Smooth muscle cell (in vitro differentiated cells): Measurements from ENCODE around the gene GRHL3. TPM values are rescaled to one million over a fixed set of nuclear protein-coding genes. Genes with fewer than 3 reads are reported as not detected.

Source experiments
- DNase-seq: peaks from one replicate; lab custom pipeline; 2025; ENCODE audit not compliant: unreplicated experiment; lab: John Stamatoyannopoulos, UW
- H2AFZ ChIP-seq: fragments of 200-600 bp; sonication (generic); 2 replicates; pipeline ENCODE4 v1.6.0; 2016; ENCODE audit warnings: antibody characterized with exemption, low read depth, mild to moderate bottlenecking
- H3F3A ChIP-seq: fragments of 200-600 bp; sonication (generic); 2 replicates; pipeline ENCODE4 v1.6.0; 2017; ENCODE audit warnings: antibody characterized with exemption, low read depth
- H3K27ac ChIP-seq: fragments of 200-600 bp; sonication (generic); 2 replicates; pipeline ENCODE4 v1.5.1; 2016; ENCODE audit warnings: low read depth, mild to moderate bottlenecking
- H3K27me3 ChIP-seq: fragments of 200-600 bp; sonication (generic); 2 replicates; pipeline ENCODE4 v1.6.1; 2016; ENCODE audit warnings: low read depth, mild to moderate bottlenecking
- H3K36me3 ChIP-seq: fragments of 200-600 bp; sonication (generic); 2 replicates; pipeline ENCODE4 v1.5.1; 2016; ENCODE audit warnings: low read depth
- H3K4me1 ChIP-seq: fragments of 200-600 bp; sonication (generic); 2 replicates; pipeline ENCODE4 v1.5.1; 2016; ENCODE audit warnings: low read depth
- H3K4me2 ChIP-seq: fragments of 200-600 bp; sonication (generic); 2 replicates; pipeline ENCODE4 v1.6.0; 2016; ENCODE audit warnings: mild to moderate bottlenecking
- H3K4me3 ChIP-seq: fragments of 200-600 bp; sonication (generic); 2 replicates; pipeline ENCODE4 v1.5.1; 2016; ENCODE audit warnings: mild to moderate bottlenecking
- H3K79me2 ChIP-seq: fragments of 200-600 bp; sonication (generic); 2 replicates; pipeline ENCODE4 v1.6.0; 2016; ENCODE audit warnings: low read depth, mild to moderate bottlenecking
- H3K9ac ChIP-seq: fragments of 200-600 bp; sonication (generic); 2 replicates; pipeline ENCODE4 v1.6.0; 2016; ENCODE audit warnings: low read depth
- H3K9me3 ChIP-seq: fragments of 200-600 bp; sonication (generic); replicated peaks from 2 replicates; pipeline ENCODE4 v1.5.1; 2016; ENCODE audit warnings: low read depth
- H4K20me1 ChIP-seq: fragments of 200-600 bp; sonication (generic); 2 replicates; pipeline ENCODE4 v1.6.0; 2016; ENCODE audit warnings: low read depth
- CTCF ChIP-seq: fragments of 200-600 bp; sonication (generic); IDR thresholded peaks from 2 replicates; pipeline ENCODE4 v1.5.1; 2017; ENCODE audit warnings: borderline replicate concordance, mild to moderate bottlenecking, antibody characterized with exemption; ENCODE audit not compliant: insufficient read depth, poor library complexity, severe bottlenecking
- WGBS: methylation state at CpG from one replicate; pipeline ENCODE4 v1.1.7; 2016; ENCODE audit warnings: low lambda C conversion rate; 5-methylcytosine and 5-hydroxymethylcytosine counted together
- polyA plus RNA-seq: library from polyadenylated mRNA; unstranded; fragments of >200 nt; fragmentation: Nextera tagmentation; extraction: Ambion mirVana; gene quantifications from 2 replicates; pipeline ENCODE4 v1.2.1, GENCODE V29; 2016
- total RNA-seq: library from RNA; depleted of rRNA; stranded (reverse); fragments of >200 nt; gene quantifications from 2 replicates; pipeline ENCODE4 v1.2.3, GENCODE V29; 2014

GRHL3 gene
- total and polyA plus RNA-seq, 2 experiments from 2014 or later = 0.87 to 10.5 TPM

- Histone ChIP-seq H3F3A (peaks cover 4% of the 10 kb centered on the region), H3K27me3 (no peaks in the 10 kb centered on the region), H3K9me3 (no peaks in the 10 kb centered on the region), H3K36me3 (no peaks in the 10 kb centered on the region), H3K79me2 (no peaks in the 10 kb centered on the region), H3K4me2 (no peak overlapping the region), H3K4me1 (peaks cover 13% of the 10 kb centered on the region), H3K4me3 (no peak overlapping the region), H3K27ac (no peak overlapping the region), H2AFZ (no peak overlapping the region), H3K9ac (no peak overlapping the region), H4K20me1 (no peaks in the 10 kb centered on the region)
- no peak for TF ChIP-seq CTCF
- DNase-seq = no peak
- 86% methylated on average over 6 of the region's 6 CpGs for WGBS
Observed at GRCh38 chr1:24324903-24325302, 5.7 kb downstream of the GRHL3 start.

- DNase-seq = no peak
- no peak overlapping the region for H2AFZ ChIP-seq
- WGBS = 95% methylated on average over 7 of the region's 7 CpGs
- no peaks in the 10 kb centered on the region for H3K9me3 ChIP-seq
- no peaks in the 10 kb centered on the region for H3K27me3 ChIP-seq
- TF ChIP-seq CTCF = no peak
- peaks cover 9% of the 10 kb centered on the region for H3F3A ChIP-seq
- no peaks in the 10 kb centered on the region for H3K79me2 ChIP-seq
- no peak overlapping the region for H3K4me2 ChIP-seq
- H3K4me3 ChIP-seq = no peak overlapping the region
- H3K36me3 ChIP-seq = no peaks in the 10 kb centered on the region
- no peaks in the 10 kb centered on the region for H4K20me1 ChIP-seq
- H3K27ac ChIP-seq = no peak overlapping the region
- peaks cover 20% of the 10 kb centered on the region for H3K4me1 ChIP-seq
- H3K9ac ChIP-seq = no peak overlapping the region
Observed at GRCh38 chr1:24325587-24326449, 6.7 kb downstream of the GRHL3 start.

DNA sequence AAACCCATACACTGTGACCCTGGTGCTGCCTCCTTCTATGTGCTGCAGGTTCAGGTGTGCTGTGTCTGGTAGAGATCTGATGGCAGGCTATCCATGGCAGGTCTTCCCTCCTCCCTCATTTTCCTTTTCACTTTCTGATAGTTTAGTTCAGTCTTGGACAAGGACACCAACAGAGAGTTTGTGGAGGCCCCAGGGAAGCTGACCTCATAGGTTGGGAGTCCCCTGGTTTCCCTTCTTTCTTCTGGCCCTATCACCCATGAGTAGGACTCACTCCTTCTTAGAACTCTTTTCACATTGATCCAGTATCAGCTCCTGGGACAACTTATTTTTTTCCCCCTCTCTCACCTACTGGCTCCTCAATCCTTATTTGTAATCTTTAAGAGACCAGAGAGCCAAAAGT is 8.3 kb downstream of the GRHL3 start:
- Histone ChIP-seq H3K27ac (no peak overlapping the region), H3K27me3 (no peaks in the 10 kb centered on the region), H3K79me2 (no peaks in the 10 kb centered on the region), H2AFZ (no peak overlapping the region), H4K20me1 (no peaks in the 10 kb centered on the region), H3K36me3 (no peaks in the 10 kb centered on the region), H3K9ac (no peak overlapping the region), H3K4me3 (no peak overlapping the region), H3F3A (peaks cover 11% of the 10 kb centered on the region), H3K9me3 (no peaks in the 10 kb centered on the region), H3K4me1 (peaks cover 14% of the 10 kb centered on the region), H3K4me2 (no peak overlapping the region)
- TF ChIP-seq CTCF = no peak
- no peak for DNase-seq

DNA sequence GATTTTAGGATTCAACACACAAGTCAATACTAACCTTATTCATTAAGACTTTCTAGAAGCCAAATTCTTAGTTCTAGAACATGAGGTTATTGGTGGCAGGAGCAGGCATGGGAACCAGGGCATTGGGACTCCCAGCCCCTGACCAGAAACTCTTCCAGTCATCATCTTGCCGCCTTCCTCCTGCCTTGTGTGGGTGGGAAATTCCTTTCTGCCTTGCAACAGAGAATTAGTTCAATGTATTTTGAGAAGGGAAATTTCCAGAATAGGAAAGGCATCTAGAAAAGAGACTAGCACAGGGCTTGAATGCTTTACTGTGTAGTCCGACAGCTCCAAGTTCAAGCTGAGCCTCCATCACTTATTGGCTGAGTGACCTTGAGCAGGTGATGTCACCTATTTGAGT is 8.7 kb downstream of the GRHL3 start:
- H3K27ac ChIP-seq = peak overlapping the region; percentile 7
- no peak overlapping the region for H3K4me3 ChIP-seq
- no peaks in the 10 kb centered on the region for H3K9me3 ChIP-seq
- H3K27me3 ChIP-seq = no peaks in the 10 kb centered on the region
- H3K9ac ChIP-seq = no peak overlapping the region
- H2AFZ ChIP-seq = no peak overlapping the region
- no peak for TF ChIP-seq CTCF
- no peaks in the 10 kb centered on the region for H4K20me1 ChIP-seq
- H3K4me2 ChIP-seq = no peak overlapping the region
- peaks cover 11% of the 10 kb centered on the region for H3F3A ChIP-seq
- DNase-seq = no peak
- 23% methylated on average over 2 of the region's 2 CpGs for WGBS
- no peaks in the 10 kb centered on the region for H3K36me3 ChIP-seq
- peaks cover 10% of the 10 kb centered on the region for H3K4me1 ChIP-seq
- no peaks in the 10 kb centered on the region for H3K79me2 ChIP-seq
